ENCODE results near the gene TMEM179.

DNA sequence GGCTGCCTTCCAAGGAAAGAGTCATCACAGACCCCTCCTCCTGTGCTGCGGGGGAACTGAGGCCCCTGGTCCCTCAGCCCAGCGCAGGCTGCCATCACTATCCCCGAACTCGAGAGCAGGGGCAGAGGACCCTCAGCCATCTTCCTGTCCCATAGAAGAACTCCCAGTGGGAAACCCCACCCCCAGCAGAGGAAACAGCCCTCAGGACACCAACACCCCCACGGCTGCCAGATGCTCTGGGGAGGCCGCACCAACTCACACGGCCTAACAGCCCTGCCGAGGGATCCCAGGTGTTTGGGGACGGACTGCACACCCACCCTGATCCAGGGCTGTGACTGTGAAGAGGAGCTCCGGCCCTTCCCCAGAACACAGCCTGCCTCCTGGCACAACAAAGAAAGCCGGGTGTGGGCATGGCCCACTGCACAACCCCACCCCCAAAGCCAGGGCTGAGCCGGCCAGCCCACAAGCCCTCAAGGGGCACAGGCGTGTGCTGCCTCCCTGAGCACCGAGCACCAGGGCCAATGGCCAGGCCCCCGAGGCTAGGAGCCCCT, 41.3 kb downstream of the TMEM179 start:
- TF ChIP-seq EZH2phosphoT487 (IDR thresholded peaks at IDR 0.05; ENCODE audit: low read depth, severe bottlenecking, unreplicated experiment) = no peak
- TF ChIP-seq CTCF (IDR thresholded peaks at IDR 0.05; ENCODE audit: poor library complexity) = no peak
- no peak for TF ChIP-seq EZH2 (IDR thresholded peaks at IDR 0.05; ENCODE audit: borderline replicate concordance)
